GM19328 (cell line): ENCODE measurements around the gene FGF12.
A peak's percentile ranks its signal among the peaks of the same experiment; 100 is the strongest.
"Not testable (repeated sequence)": the region's sequence is repeated elsewhere in the genome, so short reads cannot be mapped to it uniquely, and the experiment has no call there.

Experiments used
- ATAC-seq: cut with Tn5 transposase; IDR thresholded peaks from one replicate; pipeline ENCODE4 v1.9.1; 2021; ENCODE audit warnings: mild to moderate bottlenecking, moderate library complexity; ENCODE audit not compliant: unreplicated experiment

Gene FGF12

GRCh38 chr3:192607798-192608197 lies 119.5 kb downstream of the FGF12 start:
- ATAC-seq = no peak

DNA sequence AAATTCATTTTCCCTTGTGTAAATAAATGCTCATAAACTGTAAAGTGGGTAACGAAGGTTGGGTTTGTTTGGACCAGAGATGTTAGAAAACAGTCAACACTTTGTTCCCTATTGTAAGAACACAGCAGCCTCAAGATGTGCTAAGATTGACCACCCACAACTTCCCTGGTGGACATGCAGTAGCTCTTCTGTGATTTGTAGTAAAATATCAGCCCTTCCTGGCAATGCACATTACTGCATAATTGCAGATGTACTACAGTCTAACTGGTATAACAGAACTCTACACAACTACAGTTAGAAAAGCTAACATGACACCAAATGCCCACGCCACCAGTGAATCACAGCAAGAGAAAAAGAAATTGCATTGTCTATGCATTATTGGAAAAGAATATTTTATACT lies 129.4 kb downstream of the FGF12 start:
- ATAC-seq = no peak

DNA sequence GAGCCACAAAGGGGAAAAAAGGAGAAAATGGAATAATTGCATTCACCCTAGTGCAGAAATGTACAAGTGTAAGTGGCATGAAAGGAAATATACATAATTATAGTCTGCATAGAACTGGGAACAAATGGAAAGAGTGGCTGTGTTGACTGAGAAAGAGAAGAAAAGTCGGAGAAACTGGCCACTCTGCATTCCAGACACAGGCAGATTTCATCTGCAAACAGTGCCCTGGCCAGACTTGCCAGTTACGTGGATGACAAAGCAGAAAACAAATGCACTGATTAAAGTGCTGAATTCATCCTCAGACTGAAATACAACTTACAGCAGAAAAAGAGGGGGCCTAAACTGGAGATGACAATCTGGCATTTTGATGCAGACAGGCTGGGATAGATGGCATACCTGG lies 129.8 kb downstream of the FGF12 start:
- no peak for ATAC-seq

DNA sequence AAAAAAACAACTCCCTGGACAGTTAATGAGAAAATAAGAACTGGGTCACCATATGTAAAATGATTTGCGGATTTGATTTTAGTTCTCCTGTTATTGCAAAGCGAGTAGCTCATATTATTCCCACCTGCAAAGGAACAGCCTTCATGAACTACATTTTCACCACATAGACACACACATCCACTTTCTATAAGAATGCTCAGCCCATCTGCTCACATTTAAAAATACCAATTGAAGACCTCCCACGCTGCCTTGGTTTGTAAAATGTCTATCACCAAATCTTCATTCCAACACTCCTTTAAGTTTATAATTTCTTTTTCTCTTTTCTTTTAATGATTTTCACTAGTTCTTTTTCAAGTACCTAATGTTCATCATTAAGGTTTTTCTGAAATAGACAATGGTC lies 148.6 kb downstream of the FGF12 start:
- no peak for ATAC-seq

GRCh38 chr3:192577811-192578210 lies 149.5 kb downstream of the FGF12 start:
- ATAC-seq = no peak

GRCh38 chr3:192577271-192577670 lies 150.1 kb downstream of the FGF12 start:
- ATAC-seq = no peak

DNA sequence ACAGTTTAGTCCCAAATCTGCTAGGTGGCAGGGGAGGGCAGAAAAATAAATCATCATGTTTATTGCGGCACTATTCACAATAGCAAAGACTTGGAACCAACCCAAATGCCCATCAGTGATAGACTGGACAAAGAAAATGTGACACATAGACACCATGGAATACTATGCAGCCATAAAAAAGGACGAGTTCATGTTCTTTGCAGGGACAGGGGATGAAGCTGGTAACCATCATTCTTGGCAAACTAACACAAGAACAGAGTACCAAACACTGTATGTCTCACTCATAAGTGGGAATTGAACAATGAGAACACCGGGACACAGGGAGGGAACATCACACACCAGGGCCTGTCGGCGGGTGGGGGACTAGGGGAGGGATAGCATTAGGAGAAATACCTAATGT lies 150.6 kb downstream of the FGF12 start:
- not testable (repeated sequence) for ATAC-seq

GRCh38 chr3:192575879-192576506 lies 151.3 kb downstream of the FGF12 start:
- ATAC-seq = no peak

GRCh38 chr3:192573240-192573639 lies 154.1 kb downstream of the FGF12 start:
- no peak for ATAC-seq

DNA sequence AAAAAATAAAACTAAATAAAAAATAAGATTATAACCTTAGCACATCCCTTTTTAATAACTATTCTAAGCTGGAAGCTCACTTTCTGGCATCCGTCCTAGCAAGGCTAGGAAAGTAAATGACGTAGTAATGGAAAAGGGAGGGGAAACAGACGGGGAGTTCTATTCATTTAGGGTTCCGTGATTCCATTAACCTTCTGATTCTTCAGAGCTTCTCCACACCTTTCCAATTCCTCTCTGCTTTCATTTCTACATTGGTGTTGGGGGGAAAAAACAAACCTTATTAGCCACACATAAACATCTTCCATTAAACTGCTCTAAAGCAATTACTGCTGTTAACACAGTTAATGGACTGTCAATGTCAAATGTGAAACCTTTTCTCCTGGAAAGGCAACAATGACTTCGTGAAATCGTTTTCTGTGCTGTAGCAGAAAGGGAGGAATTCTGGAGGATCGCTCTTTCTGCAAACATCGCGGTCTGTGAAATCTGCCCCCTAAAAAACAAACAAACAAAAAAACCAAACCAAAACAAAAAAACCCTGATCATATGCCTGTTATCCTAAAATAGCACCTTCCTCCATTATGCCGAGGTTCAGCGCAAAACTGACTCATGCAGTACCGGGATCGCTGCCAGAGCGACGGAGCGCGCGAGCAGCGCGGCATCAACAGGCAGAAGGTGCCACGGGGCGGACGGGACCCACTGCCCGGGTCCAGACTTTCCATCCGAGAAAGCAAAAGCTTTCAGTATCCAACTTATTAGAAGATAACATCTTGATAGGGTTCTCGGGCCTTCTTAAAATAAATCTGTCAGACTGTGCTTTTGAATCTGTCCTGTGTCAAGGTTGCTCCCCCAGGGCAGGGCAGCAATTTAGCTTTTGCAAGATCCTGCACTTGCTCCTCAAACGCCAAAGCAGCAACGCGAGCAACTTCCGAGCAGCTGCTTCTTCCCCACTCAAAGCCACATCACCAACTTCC lies 156.2 kb downstream of the FGF12 start:
- ATAC-seq = no peak

DNA sequence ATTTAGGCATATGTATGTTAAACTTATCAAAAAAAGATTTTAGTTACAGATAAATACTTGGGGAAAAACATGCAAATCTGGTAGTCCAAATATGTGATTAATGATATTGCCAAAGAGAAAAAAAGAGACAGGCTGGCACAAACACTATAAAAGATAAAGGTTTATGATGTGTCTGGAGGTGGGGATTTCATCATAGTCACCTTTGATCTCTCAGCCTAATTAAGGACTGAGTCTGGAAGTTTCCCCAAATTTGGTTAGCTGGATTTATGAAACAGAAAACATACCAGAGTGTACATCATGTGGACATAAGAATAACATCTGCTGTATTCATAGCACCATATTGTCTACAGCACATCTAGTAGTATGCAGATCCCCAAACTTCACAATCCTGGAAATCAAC lies 157.0 kb downstream of the FGF12 start:
- ATAC-seq = no peak

DNA sequence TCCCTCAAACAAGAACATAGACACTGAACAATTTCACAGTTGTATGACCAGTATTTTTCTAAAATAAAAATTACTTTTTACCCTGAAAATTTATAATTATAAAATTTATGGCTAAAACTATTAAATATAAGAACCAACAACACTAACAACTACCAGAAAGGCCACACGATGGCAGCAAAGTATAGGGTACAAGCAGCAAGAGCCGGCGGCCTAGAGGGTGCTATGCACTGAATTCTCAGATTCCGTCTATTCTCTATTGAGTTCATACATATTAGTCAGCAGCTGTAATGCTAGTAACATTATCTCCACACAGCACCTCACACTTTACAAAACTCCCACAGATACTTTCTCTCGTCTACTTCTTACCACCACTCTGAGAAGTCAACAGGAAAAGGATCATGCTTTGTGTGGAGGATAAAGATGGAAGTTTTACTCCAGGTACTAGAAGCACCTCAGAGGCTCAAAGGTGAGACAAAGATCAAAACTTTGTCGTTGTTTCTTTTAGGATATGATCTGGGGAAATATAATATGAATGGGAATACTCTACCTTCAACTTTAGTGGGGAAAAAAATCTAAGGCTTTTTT lies 160.5 kb downstream of the FGF12 start:
- peak; percentile 89 for ATAC-seq

GRCh38 chr3:192564611-192565010 lies 162.7 kb downstream of the FGF12 start:
- ATAC-seq = no peak

GRCh38 chr3:192563417-192563816 lies 163.9 kb downstream of the FGF12 start:
- ATAC-seq = no peak

GRCh38 chr3:192553707-192554106 lies 173.6 kb downstream of the FGF12 start:
- ATAC-seq = no peak

DNA sequence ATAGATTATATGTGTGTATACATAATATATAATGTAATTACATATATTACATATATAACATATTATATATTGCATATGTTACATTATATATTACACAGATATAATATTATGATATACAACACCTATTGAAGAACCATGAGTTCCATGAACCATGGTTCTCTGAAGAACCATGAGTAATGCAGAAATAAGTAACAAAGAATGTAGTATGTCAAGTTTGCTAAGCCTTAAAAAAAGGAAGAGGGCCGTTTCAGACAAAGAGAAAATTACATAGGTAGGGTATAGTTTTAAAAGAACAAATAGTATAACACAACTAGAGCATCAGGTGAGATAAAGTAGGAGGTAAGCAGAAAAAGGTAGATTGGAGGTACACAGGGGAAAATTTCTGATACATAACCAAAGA lies 177.0 kb downstream of the FGF12 start:
- ATAC-seq = no peak

GRCh38 chr3:192545333-192545732 lies 182.0 kb downstream of the FGF12 start:
- no peak for ATAC-seq

GRCh38 chr3:192543163-192543562 lies 184.2 kb downstream of the FGF12 start:
- ATAC-seq = no peak

GRCh38 chr3:192516820-192517219 lies 210.5 kb downstream of the FGF12 start:
- no peak for ATAC-seq

GRCh38 chr3:192515664-192516045 lies 211.7 kb downstream of the FGF12 start:
- ATAC-seq = no peak

- ATAC-seq = no peak
Observed at GRCh38 chr3:192514754-192515663, 212.3 kb downstream of the FGF12 start.
